Liver (tissue), 9 donors: ENCODE results near the gene KYNU. TPM values are rescaled to one million over a fixed set of nuclear protein-coding genes. Genes with fewer than 3 reads are reported as not detected.

Experiments used
- DNase-seq: peaks from one replicate; pipeline ENCODE4 v3.0.0-alpha.2; 2017; ENCODE audit warnings: low spot score
- H3K27ac ChIP-seq, 2 donors: one replicate each; pipeline ENCODE4 v1.7.0; 2013; ENCODE audit warnings: inconsistent platforms in 2 of 2, low read length in 2 of 2, control low read depth in 1 of 2, low read depth in 1 of 2, mild to moderate bottlenecking in 1 of 2
- H3K27me3 ChIP-seq, 4 donors: one replicate each; pipeline versions ENCODE4 v1.6.1 to v1.7.0; 2013; ENCODE audit warnings: low read length in 3 of 4, inconsistent platforms in 1 of 4, mild to moderate bottlenecking in 1 of 4, moderate library complexity in 1 of 4; ENCODE audit not compliant: control insufficient read depth in 4 of 4, insufficient read depth in 4 of 4
- H3K36me3 ChIP-seq, 4 donors: one replicate each; pipeline versions ENCODE4 v1.6.1 to v1.7.0; 2013; ENCODE audit warnings: low read length in 3 of 4, mild to moderate bottlenecking in 3 of 4, low read depth in 1 of 4, moderate library complexity in 1 of 4; ENCODE audit not compliant: control insufficient read depth in 4 of 4, insufficient read depth in 3 of 4
- H3K4me1 ChIP-seq, 4 donors: one replicate each; pipeline versions ENCODE4 v1.6.1 to v1.7.0; 2013; ENCODE audit warnings: low read length in 3 of 4, mild to moderate bottlenecking in 3 of 4, moderate library complexity in 1 of 4; ENCODE audit not compliant: control insufficient read depth in 4 of 4, insufficient read depth in 4 of 4
- H3K4me3 ChIP-seq, 3 donors: one replicate each; pipeline versions ENCODE4 v1.6.1 to v1.7.0; 2013; ENCODE audit warnings: low read length in 3 of 3, control low read depth in 1 of 3, low read depth in 1 of 3, mild to moderate bottlenecking in 1 of 3
- H3K9ac ChIP-seq, 2 donors: one replicate each; pipeline ENCODE4 v1.7.0; 2013; ENCODE audit warnings: low read length in 2 of 2, mild to moderate bottlenecking in 2 of 2, moderate library complexity in 2 of 2, control low read depth in 1 of 2, low read depth in 1 of 2
- H3K9me3 ChIP-seq, 4 donors: one replicate each; pipeline versions ENCODE4 v1.6.1 to v1.7.0; 2013; ENCODE audit warnings: low read length in 3 of 4; ENCODE audit not compliant: control insufficient read depth in 4 of 4
- EGR1 ChIP-seq, 2 donors: IDR thresholded peaks; 2 replicates each; pipeline ENCODE4 v1.6.1; 2016 to 2018; ENCODE audit warnings: antibody characterized with exemption in 2 of 2, low read depth in 2 of 2
- FOXA1 ChIP-seq: IDR thresholded peaks from 2 replicates; pipeline ENCODE4 v1.6.1; 2016; ENCODE audit warnings: antibody characterized with exemption
- FOXA2 ChIP-seq: IDR thresholded peaks from 2 replicates; pipeline ENCODE4 v1.6.1; 2016; ENCODE audit warnings: antibody characterized with exemption
- GABPA ChIP-seq, 2 donors: IDR thresholded peaks in 1 of 2; conservative IDR thresholded peaks in 1 of 2; 2 replicates each; pipeline ENCODE4 v1.6.1; 2016; ENCODE audit warnings: antibody characterized with exemption in 2 of 2, mild to moderate bottlenecking in 1 of 2, moderate library complexity in 1 of 2
- HNF4A ChIP-seq, 2 donors: conservative IDR thresholded peaks; 2 replicates each; pipeline ENCODE4 v1.6.1; 2016; ENCODE audit warnings: antibody characterized with exemption in 2 of 2, mild to moderate bottlenecking in 2 of 2
- HNF4G ChIP-seq: IDR thresholded peaks from 2 replicates; pipeline ENCODE4 v1.6.1; 2016; ENCODE audit warnings: antibody characterized with exemption
- JUND ChIP-seq, 2 donors: IDR thresholded peaks; 2 replicates each; pipeline ENCODE4 v1.6.1; 2016; ENCODE audit warnings: antibody characterized with exemption in 2 of 2
- NR2F2 ChIP-seq: IDR thresholded peaks from 2 replicates; pipeline ENCODE4 v1.6.1; 2016; ENCODE audit warnings: antibody characterized with exemption
- RAD21 ChIP-seq, 2 donors: IDR thresholded peaks; 2 replicates each; pipeline ENCODE4 v1.6.1; 2016; ENCODE audit warnings: antibody characterized with exemption in 2 of 2, mild to moderate bottlenecking in 2 of 2
- RXRA ChIP-seq, 2 donors: IDR thresholded peaks; 2 replicates each; pipeline ENCODE4 v1.6.1; 2017 to 2018; ENCODE audit warnings: antibody characterized with exemption in 2 of 2, mild to moderate bottlenecking in 1 of 2
- SP1 ChIP-seq: IDR thresholded peaks from 2 replicates; pipeline ENCODE4 v1.6.1; 2018; ENCODE audit warnings: antibody characterized with exemption, mild to moderate bottlenecking
- TAF1 ChIP-seq: conservative IDR thresholded peaks from 2 replicates; pipeline ENCODE4 v1.6.1; 2016; ENCODE audit warnings: antibody characterized with exemption, mild to moderate bottlenecking
- YY1 ChIP-seq: IDR thresholded peaks from 2 replicates; pipeline ENCODE4 v1.6.1; 2016; ENCODE audit warnings: antibody characterized with exemption, mild to moderate bottlenecking
- WGBS: extraction: QIAGEN DNeasy Blood & Tissue Kit; methylation state at CpG from one replicate; pipeline ENCODE4 v1.1.7; 2013; 5-methylcytosine and 5-hydroxymethylcytosine counted together
- polyA plus RNA-seq, 2 donors: library from polyadenylated mRNA; stranded (reverse) in 1 of 2; unstranded in 1 of 2; fragments of 200-250 nt in 1 of 2; fragments of >200 nt in 1 of 2; fragmentation: Nextera tagmentation in 1 of 2; extraction: Ambion mirVana in 1 of 2; gene quantifications; one replicate each; pipeline versions ENCODE4 v1.2.1 to v1.2.3, GENCODE V29; 2013 to 2015
- total RNA-seq, 2 donors: library from RNA; depleted of rRNA; stranded (reverse); fragments of >200 nt; gene quantifications; one replicate each; pipeline ENCODE4 v1.2.3, GENCODE V29; 2014
- TF ChIP-seq, protein P1 (sequence below): IDR thresholded peaks from 2 replicates; pipeline ENCODE4 v1.6.1; 2016; ENCODE audit warnings: antibody characterized with exemption, mild to moderate bottlenecking
- TF ChIP-seq, protein P2 (sequence below): fragments of 150-350 bp; IDR thresholded peaks from 2 replicates; pipeline ENCODE4 v1.5.1; 2017; ENCODE audit warnings: improper control_type of control experiment, low read depth, low read length; ENCODE audit not compliant: missing input control
- TF ChIP-seq, protein P3 (sequence below): IDR thresholded peaks from 2 replicates; pipeline ENCODE4 v1.6.1; 2016; ENCODE audit warnings: antibody characterized with exemption
- TF ChIP-seq, protein P4 (sequence below): IDR thresholded peaks from 2 replicates; pipeline ENCODE4 v1.6.1; 2016; ENCODE audit warnings: antibody characterized with exemption
- TF ChIP-seq, protein P5 (sequence below): IDR thresholded peaks from 2 replicates; pipeline ENCODE4 v1.6.1; 2016; ENCODE audit warnings: antibody characterized with exemption
- donor health status: healthy.
- donor health status: healthy.
- donor health status: healthy.
- donor health status: healthy.
- donor health status: healthy.

Gene KYNU
- total and polyA plus RNA-seq, 4 donors: 24.0 to 64.3 (median 32.8) TPM

DNA sequence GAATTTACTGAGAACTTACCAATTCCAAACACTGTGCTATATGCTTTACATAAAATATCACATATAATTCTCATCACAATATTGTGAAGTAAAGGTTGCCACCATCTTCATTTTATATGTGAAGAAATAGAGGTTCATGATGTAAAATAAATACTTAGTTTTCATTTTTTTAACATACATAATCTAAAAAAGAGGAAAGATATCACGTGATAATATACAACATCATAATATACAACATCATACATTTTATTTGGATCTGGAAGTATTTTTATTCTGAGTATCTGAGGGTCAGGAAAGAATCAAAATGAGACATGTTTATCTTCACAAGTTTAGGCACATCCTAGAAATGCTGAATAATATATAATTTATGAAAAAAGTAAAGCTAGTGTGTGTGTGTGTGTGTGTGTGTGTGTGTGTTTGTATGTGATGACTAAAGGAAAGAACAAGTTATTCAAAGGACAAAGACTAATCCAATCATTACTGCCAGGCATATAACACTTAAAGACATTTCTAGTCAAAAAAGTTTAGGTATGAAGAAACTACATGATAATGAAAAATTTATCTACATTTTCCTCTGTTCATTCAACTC is 186.2 kb downstream of the KYNU start:
- no peak for TF ChIP-seq GABPA (IDR thresholded peaks at IDR 0.05 in 1 of 2, conservative IDR thresholded peaks at IDR 0.05 in 1 of 2)
- peak; percentile 14 for TF ChIP-seq TAF1
- Histone ChIP-seq H3K27me3 (no peaks in the 10 kb centered on the region), H3K27ac (no peak overlapping the region), H3K9ac (no peak overlapping the region), H3K36me3 (no peaks in the 10 kb centered on the region), H3K9me3 (no peaks in the 10 kb centered on the region), H3K4me3 (no peak overlapping the region), H3K4me1 (no peaks in the 10 kb centered on the region)
- WGBS: 51% methylated on average over 1 of the region's 1 CpG
- DNase-seq: no peak

DNA sequence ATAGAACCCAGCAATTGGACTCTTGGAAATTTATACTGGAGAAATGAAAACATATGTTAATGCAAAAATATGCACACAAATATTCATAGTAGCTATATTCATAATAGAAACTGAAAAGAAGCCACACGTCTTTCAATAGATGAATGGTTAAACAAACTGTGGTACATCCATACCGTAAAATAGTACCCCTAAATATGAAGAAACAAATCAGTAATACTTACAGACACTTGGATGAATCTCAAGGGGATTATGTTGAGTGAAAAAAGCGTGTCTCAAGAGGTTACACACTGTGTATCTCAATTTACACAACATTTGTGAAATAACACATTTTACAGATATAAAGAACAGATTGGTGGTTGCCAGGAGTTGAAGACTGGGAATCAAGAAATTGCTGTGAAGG is 190.6 kb downstream of the KYNU start:
- H3K27ac ChIP-seq: no peak overlapping the region
- no peak overlapping the region for H3K9ac ChIP-seq
- H3K4me3 ChIP-seq: no peak overlapping the region
- H3K27me3 ChIP-seq: no peaks in the 10 kb centered on the region
- 76% methylated on average over 3 of the region's 3 CpGs for WGBS
- H3K36me3 ChIP-seq: no peaks in the 10 kb centered on the region
- no peaks in the 10 kb centered on the region for H3K4me1 ChIP-seq
- TF ChIP-seq TAF1 (no peak), HNF4G (no peak), RXRA (IDR thresholded peaks at IDR 0.05) (no peak), NR2F2 (no peak), SP1 (no peak), JUND (IDR thresholded peaks at IDR 0.05) (no peak), YY1 (no peak), HNF4A (conservative IDR thresholded peaks at IDR 0.05) (no peak), FOXA1 (no peak), FOXA2 (no peak), EGR1 (IDR thresholded peaks at IDR 0.05; ENCODE audit: low read depth in 2 of 2) (no peak), GABPA (IDR thresholded peaks at IDR 0.05 in 1 of 2, conservative IDR thresholded peaks at IDR 0.05 in 1 of 2) (no peak), RAD21 (IDR thresholded peaks at IDR 0.05) (no peak)
- TF ChIP-seq, protein P1, sequence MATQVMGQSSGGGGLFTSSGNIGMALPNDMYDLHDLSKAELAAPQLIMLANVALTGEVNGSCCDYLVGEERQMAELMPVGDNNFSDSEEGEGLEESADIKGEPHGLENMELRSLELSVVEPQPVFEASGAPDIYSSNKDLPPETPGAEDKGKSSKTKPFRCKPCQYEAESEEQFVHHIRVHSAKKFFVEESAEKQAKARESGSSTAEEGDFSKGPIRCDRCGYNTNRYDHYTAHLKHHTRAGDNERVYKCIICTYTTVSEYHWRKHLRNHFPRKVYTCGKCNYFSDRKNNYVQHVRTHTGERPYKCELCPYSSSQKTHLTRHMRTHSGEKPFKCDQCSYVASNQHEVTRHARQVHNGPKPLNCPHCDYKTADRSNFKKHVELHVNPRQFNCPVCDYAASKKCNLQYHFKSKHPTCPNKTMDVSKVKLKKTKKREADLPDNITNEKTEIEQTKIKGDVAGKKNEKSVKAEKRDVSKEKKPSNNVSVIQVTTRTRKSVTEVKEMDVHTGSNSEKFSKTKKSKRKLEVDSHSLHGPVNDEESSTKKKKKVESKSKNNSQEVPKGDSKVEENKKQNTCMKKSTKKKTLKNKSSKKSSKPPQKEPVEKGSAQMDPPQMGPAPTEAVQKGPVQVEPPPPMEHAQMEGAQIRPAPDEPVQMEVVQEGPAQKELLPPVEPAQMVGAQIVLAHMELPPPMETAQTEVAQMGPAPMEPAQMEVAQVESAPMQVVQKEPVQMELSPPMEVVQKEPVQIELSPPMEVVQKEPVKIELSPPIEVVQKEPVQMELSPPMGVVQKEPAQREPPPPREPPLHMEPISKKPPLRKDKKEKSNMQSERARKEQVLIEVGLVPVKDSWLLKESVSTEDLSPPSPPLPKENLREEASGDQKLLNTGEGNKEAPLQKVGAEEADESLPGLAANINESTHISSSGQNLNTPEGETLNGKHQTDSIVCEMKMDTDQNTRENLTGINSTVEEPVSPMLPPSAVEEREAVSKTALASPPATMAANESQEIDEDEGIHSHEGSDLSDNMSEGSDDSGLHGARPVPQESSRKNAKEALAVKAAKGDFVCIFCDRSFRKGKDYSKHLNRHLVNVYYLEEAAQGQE: no peak
- TF ChIP-seq, protein P2, sequence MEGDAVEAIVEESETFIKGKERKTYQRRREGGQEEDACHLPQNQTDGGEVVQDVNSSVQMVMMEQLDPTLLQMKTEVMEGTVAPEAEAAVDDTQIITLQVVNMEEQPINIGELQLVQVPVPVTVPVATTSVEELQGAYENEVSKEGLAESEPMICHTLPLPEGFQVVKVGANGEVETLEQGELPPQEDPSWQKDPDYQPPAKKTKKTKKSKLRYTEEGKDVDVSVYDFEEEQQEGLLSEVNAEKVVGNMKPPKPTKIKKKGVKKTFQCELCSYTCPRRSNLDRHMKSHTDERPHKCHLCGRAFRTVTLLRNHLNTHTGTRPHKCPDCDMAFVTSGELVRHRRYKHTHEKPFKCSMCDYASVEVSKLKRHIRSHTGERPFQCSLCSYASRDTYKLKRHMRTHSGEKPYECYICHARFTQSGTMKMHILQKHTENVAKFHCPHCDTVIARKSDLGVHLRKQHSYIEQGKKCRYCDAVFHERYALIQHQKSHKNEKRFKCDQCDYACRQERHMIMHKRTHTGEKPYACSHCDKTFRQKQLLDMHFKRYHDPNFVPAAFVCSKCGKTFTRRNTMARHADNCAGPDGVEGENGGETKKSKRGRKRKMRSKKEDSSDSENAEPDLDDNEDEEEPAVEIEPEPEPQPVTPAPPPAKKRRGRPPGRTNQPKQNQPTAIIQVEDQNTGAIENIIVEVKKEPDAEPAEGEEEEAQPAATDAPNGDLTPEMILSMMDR: no peak
- TF ChIP-seq, protein P3, sequence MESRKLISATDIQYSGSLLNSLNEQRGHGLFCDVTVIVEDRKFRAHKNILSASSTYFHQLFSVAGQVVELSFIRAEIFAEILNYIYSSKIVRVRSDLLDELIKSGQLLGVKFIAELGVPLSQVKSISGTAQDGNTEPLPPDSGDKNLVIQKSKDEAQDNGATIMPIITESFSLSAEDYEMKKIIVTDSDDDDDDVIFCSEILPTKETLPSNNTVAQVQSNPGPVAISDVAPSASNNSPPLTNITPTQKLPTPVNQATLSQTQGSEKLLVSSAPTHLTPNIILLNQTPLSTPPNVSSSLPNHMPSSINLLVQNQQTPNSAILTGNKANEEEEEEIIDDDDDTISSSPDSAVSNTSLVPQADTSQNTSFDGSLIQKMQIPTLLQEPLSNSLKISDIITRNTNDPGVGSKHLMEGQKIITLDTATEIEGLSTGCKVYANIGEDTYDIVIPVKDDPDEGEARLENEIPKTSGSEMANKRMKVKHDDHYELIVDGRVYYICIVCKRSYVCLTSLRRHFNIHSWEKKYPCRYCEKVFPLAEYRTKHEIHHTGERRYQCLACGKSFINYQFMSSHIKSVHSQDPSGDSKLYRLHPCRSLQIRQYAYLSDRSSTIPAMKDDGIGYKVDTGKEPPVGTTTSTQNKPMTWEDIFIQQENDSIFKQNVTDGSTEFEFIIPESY: no peak
- TF ChIP-seq, protein P4, sequence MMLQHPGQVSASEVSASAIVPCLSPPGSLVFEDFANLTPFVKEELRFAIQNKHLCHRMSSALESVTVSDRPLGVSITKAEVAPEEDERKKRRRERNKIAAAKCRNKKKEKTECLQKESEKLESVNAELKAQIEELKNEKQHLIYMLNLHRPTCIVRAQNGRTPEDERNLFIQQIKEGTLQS: no peak
- TF ChIP-seq, protein P5, sequence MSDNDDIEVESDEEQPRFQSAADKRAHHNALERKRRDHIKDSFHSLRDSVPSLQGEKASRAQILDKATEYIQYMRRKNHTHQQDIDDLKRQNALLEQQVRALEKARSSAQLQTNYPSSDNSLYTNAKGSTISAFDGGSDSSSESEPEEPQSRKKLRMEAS: no peak
- no peaks in the 10 kb centered on the region for H3K9me3 ChIP-seq
- no peak for DNase-seq
